Measurements from ENCODE around the gene AK4.

DNA sequence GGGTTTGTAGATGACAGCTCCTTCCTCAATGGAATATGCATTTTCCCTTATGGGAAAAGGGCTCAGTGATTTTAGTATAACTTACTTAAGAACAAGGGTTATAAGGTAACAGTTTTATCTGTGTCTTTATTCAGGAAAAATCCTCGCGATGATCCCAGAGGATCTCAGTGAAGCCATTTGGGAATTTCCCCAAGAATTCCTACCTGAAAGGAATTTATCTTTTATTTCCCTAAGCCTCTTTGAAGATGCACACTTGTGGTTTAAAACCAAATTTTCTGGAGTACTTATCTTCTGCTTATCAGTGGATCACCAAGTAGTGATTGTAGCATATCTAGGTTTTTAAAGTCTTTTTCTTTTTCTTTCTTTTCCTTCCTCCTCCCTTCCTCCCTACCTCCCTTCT, 58.8 kb downstream of the AK4 start:
- no peak for TF ChIP-seq TAF1 (IDR thresholded peaks at IDR 0.05; ENCODE audit: borderline replicate concordance, insufficient read depth, low read length)
- TF ChIP-seq, protein P1, sequence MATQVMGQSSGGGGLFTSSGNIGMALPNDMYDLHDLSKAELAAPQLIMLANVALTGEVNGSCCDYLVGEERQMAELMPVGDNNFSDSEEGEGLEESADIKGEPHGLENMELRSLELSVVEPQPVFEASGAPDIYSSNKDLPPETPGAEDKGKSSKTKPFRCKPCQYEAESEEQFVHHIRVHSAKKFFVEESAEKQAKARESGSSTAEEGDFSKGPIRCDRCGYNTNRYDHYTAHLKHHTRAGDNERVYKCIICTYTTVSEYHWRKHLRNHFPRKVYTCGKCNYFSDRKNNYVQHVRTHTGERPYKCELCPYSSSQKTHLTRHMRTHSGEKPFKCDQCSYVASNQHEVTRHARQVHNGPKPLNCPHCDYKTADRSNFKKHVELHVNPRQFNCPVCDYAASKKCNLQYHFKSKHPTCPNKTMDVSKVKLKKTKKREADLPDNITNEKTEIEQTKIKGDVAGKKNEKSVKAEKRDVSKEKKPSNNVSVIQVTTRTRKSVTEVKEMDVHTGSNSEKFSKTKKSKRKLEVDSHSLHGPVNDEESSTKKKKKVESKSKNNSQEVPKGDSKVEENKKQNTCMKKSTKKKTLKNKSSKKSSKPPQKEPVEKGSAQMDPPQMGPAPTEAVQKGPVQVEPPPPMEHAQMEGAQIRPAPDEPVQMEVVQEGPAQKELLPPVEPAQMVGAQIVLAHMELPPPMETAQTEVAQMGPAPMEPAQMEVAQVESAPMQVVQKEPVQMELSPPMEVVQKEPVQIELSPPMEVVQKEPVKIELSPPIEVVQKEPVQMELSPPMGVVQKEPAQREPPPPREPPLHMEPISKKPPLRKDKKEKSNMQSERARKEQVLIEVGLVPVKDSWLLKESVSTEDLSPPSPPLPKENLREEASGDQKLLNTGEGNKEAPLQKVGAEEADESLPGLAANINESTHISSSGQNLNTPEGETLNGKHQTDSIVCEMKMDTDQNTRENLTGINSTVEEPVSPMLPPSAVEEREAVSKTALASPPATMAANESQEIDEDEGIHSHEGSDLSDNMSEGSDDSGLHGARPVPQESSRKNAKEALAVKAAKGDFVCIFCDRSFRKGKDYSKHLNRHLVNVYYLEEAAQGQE (IDR thresholded peaks at IDR 0.05; ENCODE audit: insufficient read depth in 1 of 2, low read depth in 2 of 2, low read length in 2 of 2): no peak
- TF ChIP-seq SIN3A (IDR thresholded peaks at IDR 0.05; ENCODE audit: borderline replicate concordance, insufficient read depth, low read length): no peak

Data from PFSK-1 (cell line).